GM18951 (cell line): ENCODE data around the gene OSBPL5.
"Not testable (repeated sequence)": the region's sequence is repeated elsewhere in the genome, so short reads cannot be mapped to it uniquely, and the experiment has no call there.

Experiments
- POLR2A ChIP-seq: IDR thresholded peaks from 4 replicates; pipeline ENCODE4 v1.6.1; 2011; ENCODE audit warnings: mild to moderate bottlenecking; ENCODE audit not compliant: insufficient read length, insufficient read depth; ENCODE audit errors: extremely low read depth
- in situ Hi-C: fragments of 300-500 bp; cut with MboI; formaldehyde crosslinking; loops from one replicate; pipeline ENCODE4 v1.12.0; 2022; ENCODE audit warnings: low sequenced_read_pairs, mixed read lengths, inconsistent platforms; ENCODE audit not compliant: unreplicated experiment

Gene OSBPL5

GRCh38 chr11:3077189-3077836, 87.8 kb downstream of the OSBPL5 start:
- in situ Hi-C loops = no loop called here
- no peak for TF ChIP-seq POLR2A

- no peak for TF ChIP-seq POLR2A
- in situ Hi-C loops = no loop called here
Measured at GRCh38 chr11:3074912-3075589, 90.1 kb downstream of the OSBPL5 start.

- in situ Hi-C loops = no loop called here
Measured at GRCh38 chr11:3073029-3073435, 92.1 kb downstream of the OSBPL5 start.

GRCh38 chr11:3069425-3069824, 95.7 kb downstream of the OSBPL5 start:
- no peak for TF ChIP-seq POLR2A
- in situ Hi-C loops = no loop called here

More at GRCh38 chr11:3073029-3073435, 92.1 kb downstream of the OSBPL5 start:
- no peak for TF ChIP-seq POLR2A

GRCh38 chr11:3066308-3066707, 98.8 kb downstream of the OSBPL5 start:
- in situ Hi-C loops = not testable (repeated sequence)

- in situ Hi-C loops = not testable (repeated sequence)
Measured at GRCh38 chr11:3064709-3065108, 100.4 kb downstream of the OSBPL5 start.

GRCh38 chr11:3063876-3064275, 101.2 kb downstream of the OSBPL5 start:
- in situ Hi-C loops = not testable (repeated sequence)

GRCh38 chr11:3063432-3063831, 101.7 kb downstream of the OSBPL5 start:
- in situ Hi-C loops = not testable (repeated sequence)

GRCh38 chr11:3060436-3061025, 104.6 kb downstream of the OSBPL5 start:
- in situ Hi-C loops = no loop called here
- TF ChIP-seq POLR2A = no peak

GRCh38 chr11:3058753-3059664, 106.1 kb downstream of the OSBPL5 start:
- TF ChIP-seq POLR2A = no peak
- in situ Hi-C loops = no loop called here

GRCh38 chr11:3057069-3057963, 107.8 kb downstream of the OSBPL5 start, which contains the start of gene CARS1:
TSS of gene CARS1 (minus strand) at chr11:3057423. CDS start at chr11:3057367, 56 bp downstream.
- in situ Hi-C loops = no loop called here
- peak; percentile 81 for TF ChIP-seq POLR2A

- TF ChIP-seq POLR2A = no peak
- in situ Hi-C loops = no loop called here
Measured at GRCh38 chr11:3056296-3057068, 108.6 kb downstream of the OSBPL5 start.
